Testis (tissue), 2 donors: ENCODE measurements around the gene CTSD.
"Not testable (repeated sequence)": the region's sequence is repeated elsewhere in the genome, so short reads cannot be mapped to it uniquely, and the experiment has no call there.

Experiments used
- CTCF ChIP-seq, 3 experiments: fragments of 450-650 bp in 2 of 3; fragments of 200-600 bp in 1 of 3; sonication (generic) in 1 of 3; IDR thresholded peaks; one replicate each; pipeline ENCODE4 v1.5.1; 2016 to 2019; ENCODE audit warnings: antibody characterized with exemption in 3 of 3, mild to moderate bottlenecking in 2 of 3, moderate library complexity in 1 of 3
- POLR2A ChIP-seq: fragments of 450-650 bp; IDR thresholded peaks from one replicate; pipeline ENCODE4 v1.6.1; 2017; ENCODE audit warnings: antibody characterized with exemption, mild to moderate bottlenecking, moderate library complexity

GRCh38 chr11:1803835-1804519 is 40.2 kb upstream of the CTSD start:
- not testable (repeated sequence) for TF ChIP-seq POLR2A; CTCF (IDR thresholded peaks at IDR 0.05)
